Gastrocnemius medialis (tissue), 4 donors: ENCODE measurements around the gene MAD1L1.

ENCODE experiments used
- POLR2A ChIP-seq, 2 donors: fragments of 450-650 bp; IDR thresholded peaks; one replicate each; pipeline ENCODE4 v1.6.1; 2017; ENCODE audit warnings: antibody characterized with exemption in 2 of 2, mild to moderate bottlenecking in 2 of 2, moderate library complexity in 2 of 2
- TF ChIP-seq, protein P1 (sequence below), 5 experiments: fragments of 450-650 bp in 3 of 5; fragments of 200-600 bp in 2 of 5; sonication (generic) in 2 of 5; IDR thresholded peaks in 4 of 5; conservative IDR thresholded peaks in 1 of 5; 1 replicate in 4 of 5; 2 replicates in 1 of 5; pipeline ENCODE4 v1.5.1; 2016 to 2019; ENCODE audit warnings: antibody characterized with exemption in 5 of 5, mild to moderate bottlenecking in 3 of 5, moderate library complexity in 3 of 5

- TF ChIP-seq, protein P1, sequence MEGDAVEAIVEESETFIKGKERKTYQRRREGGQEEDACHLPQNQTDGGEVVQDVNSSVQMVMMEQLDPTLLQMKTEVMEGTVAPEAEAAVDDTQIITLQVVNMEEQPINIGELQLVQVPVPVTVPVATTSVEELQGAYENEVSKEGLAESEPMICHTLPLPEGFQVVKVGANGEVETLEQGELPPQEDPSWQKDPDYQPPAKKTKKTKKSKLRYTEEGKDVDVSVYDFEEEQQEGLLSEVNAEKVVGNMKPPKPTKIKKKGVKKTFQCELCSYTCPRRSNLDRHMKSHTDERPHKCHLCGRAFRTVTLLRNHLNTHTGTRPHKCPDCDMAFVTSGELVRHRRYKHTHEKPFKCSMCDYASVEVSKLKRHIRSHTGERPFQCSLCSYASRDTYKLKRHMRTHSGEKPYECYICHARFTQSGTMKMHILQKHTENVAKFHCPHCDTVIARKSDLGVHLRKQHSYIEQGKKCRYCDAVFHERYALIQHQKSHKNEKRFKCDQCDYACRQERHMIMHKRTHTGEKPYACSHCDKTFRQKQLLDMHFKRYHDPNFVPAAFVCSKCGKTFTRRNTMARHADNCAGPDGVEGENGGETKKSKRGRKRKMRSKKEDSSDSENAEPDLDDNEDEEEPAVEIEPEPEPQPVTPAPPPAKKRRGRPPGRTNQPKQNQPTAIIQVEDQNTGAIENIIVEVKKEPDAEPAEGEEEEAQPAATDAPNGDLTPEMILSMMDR (IDR thresholded peaks at IDR 0.05 in 4 of 5, conservative IDR thresholded peaks at IDR 0.05 in 1 of 5): no peak
- TF ChIP-seq POLR2A (IDR thresholded peaks at IDR 0.05): no peak
Observed at GRCh38 chr7:1794888-1795542, 437.7 kb downstream of the MAD1L1 start.
